Mucosa of stomach (tissue), 1 donor: Measurements from ENCODE around the gene RNF224.
"Not testable (repeated sequence)": the region's sequence is repeated elsewhere in the genome, so short reads cannot be mapped to it uniquely, and the experiment has no call there.

Source experiments
- H3K27me3 ChIP-seq: one replicate; pipeline ENCODE4 v1.7.0; 2013; ENCODE audit warnings: mild to moderate bottlenecking, low read length; ENCODE audit not compliant: control insufficient read depth, insufficient read depth
- H3K36me3 ChIP-seq: one replicate; pipeline ENCODE4 v1.7.0; 2013; ENCODE audit warnings: low read length; ENCODE audit not compliant: control insufficient read depth, insufficient read depth
- H3K4me1 ChIP-seq: one replicate; pipeline ENCODE4 v1.7.0; 2013; ENCODE audit warnings: mild to moderate bottlenecking, low read length; ENCODE audit not compliant: control insufficient read depth, insufficient read depth
- H3K4me3 ChIP-seq: one replicate; pipeline ENCODE4 v1.7.0; 2013; ENCODE audit warnings: low read length
- H3K9ac ChIP-seq: one replicate; pipeline ENCODE4 v1.7.0; 2013; ENCODE audit warnings: mild to moderate bottlenecking, low read length, moderate library complexity
- H3K9me3 ChIP-seq: one replicate; pipeline ENCODE4 v1.7.0; 2013; ENCODE audit warnings: mild to moderate bottlenecking, low read length, moderate library complexity; ENCODE audit not compliant: control insufficient read depth
- donor health status: Pancreatic carcinoma.

The RNF224 gene

GRCh38 chr9:137242269-137243203, 15.2 kb downstream of the RNF224 start:
- peaks cover 48% of the 10 kb centered on the region for H3K4me1 ChIP-seq
- peaks cover 18% of the 10 kb centered on the region for H3K36me3 ChIP-seq
- peaks cover 6% of the 10 kb centered on the region for H3K27me3 ChIP-seq
- no peaks in the 10 kb centered on the region for H3K9me3 ChIP-seq
- peak overlapping the region; percentile 77 for H3K9ac ChIP-seq
- H3K4me3 ChIP-seq: peak overlapping the region; percentile 82

- Histone ChIP-seq H3K36me3 (peaks cover 18% of the 10 kb centered on the region), H3K4me3 (peak overlapping the region; percentile 4), H3K4me1 (peaks cover 40% of the 10 kb centered on the region)
- not testable (repeated sequence) for H3K9ac ChIP-seq, H3K9me3 ChIP-seq, H3K27me3 ChIP-seq
Measured at GRCh38 chr9:137243266-137243625, 15.9 kb downstream of the RNF224 start.

- peaks cover 34% of the 10 kb centered on the region for H3K4me1 ChIP-seq
- H3K4me3 ChIP-seq: peak overlapping the region; percentile 4
- peaks cover 18% of the 10 kb centered on the region for H3K36me3 ChIP-seq
- H3K9ac ChIP-seq: no peak overlapping the region
- H3K9me3 ChIP-seq: no peaks in the 10 kb centered on the region
- peaks cover 6% of the 10 kb centered on the region for H3K27me3 ChIP-seq
Measured at GRCh38 chr9:137243626-137244485, 16.6 kb downstream of the RNF224 start.

GRCh38 chr9:137244486-137245449, 17.5 kb downstream of the RNF224 start:
- H3K9ac ChIP-seq: no peak overlapping the region
- H3K4me3 ChIP-seq: no peak overlapping the region
- peaks cover 33% of the 10 kb centered on the region for H3K4me1 ChIP-seq
- no peaks in the 10 kb centered on the region for H3K9me3 ChIP-seq
- H3K27me3 ChIP-seq: peaks cover 6% of the 10 kb centered on the region
- H3K36me3 ChIP-seq: peaks cover 18% of the 10 kb centered on the region

GRCh38 chr9:137245450-137246421, 18.4 kb downstream of the RNF224 start:
- peaks cover 6% of the 10 kb centered on the region for H3K27me3 ChIP-seq
- H3K4me1 ChIP-seq: peaks cover 33% of the 10 kb centered on the region
- no peaks in the 10 kb centered on the region for H3K9me3 ChIP-seq
- H3K4me3 ChIP-seq: no peak overlapping the region
- H3K36me3 ChIP-seq: peaks cover 18% of the 10 kb centered on the region
- no peak overlapping the region for H3K9ac ChIP-seq

- Histone ChIP-seq H3K4me3 (no peak overlapping the region), H3K4me1 (peaks cover 26% of the 10 kb centered on the region), H3K9ac (no peak overlapping the region), H3K9me3 (no peaks in the 10 kb centered on the region), H3K36me3 (peaks cover 14% of the 10 kb centered on the region), H3K27me3 (peaks cover 6% of the 10 kb centered on the region)
Measured at GRCh38 chr9:137247135-137247915, 20.0 kb downstream of the RNF224 start.

- peaks cover 6% of the 10 kb centered on the region for H3K27me3 ChIP-seq
- no peak overlapping the region for H3K4me3 ChIP-seq
Measured at GRCh38 chr9:137247916-137248175, 20.5 kb downstream of the RNF224 start.

GRCh38 chr9:137250329-137251193, 23.3 kb downstream of the RNF224 start:
- Histone ChIP-seq H3K4me1 (peaks cover 19% of the 10 kb centered on the region), H3K9me3 (no peaks in the 10 kb centered on the region), H3K36me3 (no peaks in the 10 kb centered on the region), H3K27me3 (peaks cover under 1% of the 10 kb centered on the region), H3K9ac (no peak overlapping the region), H3K4me3 (no peak overlapping the region)

More at GRCh38 chr9:137247916-137248175, 20.5 kb downstream of the RNF224 start:
- Histone ChIP-seq H3K9ac (no peak overlapping the region), H3K36me3 (peaks cover 11% of the 10 kb centered on the region), H3K4me1 (peaks cover 25% of the 10 kb centered on the region), H3K9me3 (no peaks in the 10 kb centered on the region)

GRCh38 chr9:137251194-137251461, 23.8 kb downstream of the RNF224 start, which contains the start of gene STPG3:
Gene STPG3 (plus strand): TSS chr9:137251286. CDS start chr9:137251287, 1 bp downstream.
- H3K9ac ChIP-seq: no peak within 1 kb of the TSS

More at GRCh38 chr9:137251194-137251461, 23.8 kb downstream of the RNF224 start, which contains the start of gene STPG3:
- H3K9me3 ChIP-seq: no peaks in the 10 kb centered on the region
- H3K27me3 ChIP-seq: no peaks in the 10 kb centered on the region
- H3K4me1 ChIP-seq: peaks cover 22% of the 10 kb centered on the region
- H3K4me3 ChIP-seq: no peak within 1 kb of the TSS
- H3K36me3 ChIP-seq: no peaks in the 10 kb centered on the region
